GM18526 (cell line): ENCODE data around the gene SOWAHD.

Source experiments
- POLR2A ChIP-seq: IDR thresholded peaks from 3 replicates; pipeline ENCODE4 v1.6.1; 2011; ENCODE audit not compliant: insufficient read length; ENCODE audit errors: extremely low read depth

Gene SOWAHD

GRCh38 chrX:119801253-119802221, 43.1 kb downstream of the SOWAHD start:
- no peak for TF ChIP-seq POLR2A

DNA sequence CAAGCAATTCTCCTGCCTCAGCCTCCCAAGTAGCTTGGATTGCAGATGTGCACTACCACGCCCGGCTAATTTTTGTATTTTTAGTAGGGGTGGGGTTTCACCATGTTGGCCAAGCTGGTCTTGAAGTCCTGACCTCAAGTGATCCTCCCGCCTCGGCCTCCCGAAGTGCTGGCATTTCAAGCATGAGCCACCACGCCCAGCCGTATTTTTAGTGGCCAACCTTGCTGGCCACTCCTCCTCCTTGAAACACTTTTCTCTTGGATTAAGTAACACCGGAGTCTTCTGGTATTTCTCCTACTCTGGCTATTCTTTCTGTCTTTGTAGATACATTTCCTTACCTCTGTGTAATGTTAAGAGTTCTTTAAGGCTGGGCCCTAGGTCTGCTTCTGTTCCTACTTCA, 44.2 kb downstream of the SOWAHD start:
- no peak for TF ChIP-seq POLR2A

GRCh38 chrX:119809185-119809666, 50.8 kb downstream of the SOWAHD start:
- TF ChIP-seq POLR2A, result no peak
